SK-N-SH treated with all-trans-retinoic acid at 6 μM for 48 hours (cell line): ENCODE measurements around the gene RGS19.

Experiments
- ATAC-seq: fragments of 200-7000 bp; cut with Tn5 transposase; 3 replicates; pipeline ENCODE4 v1.9.1; 2020; ENCODE audit warnings: mild to moderate bottlenecking, moderate library complexity
- ARNTL ChIP-seq: fragments of 450-650 bp; formaldehyde crosslinking; IDR thresholded peaks from 2 replicates; pipeline ENCODE4 v1.5.0; 2020; ENCODE audit warnings: low read depth, mild to moderate bottlenecking, moderate library complexity, borderline replicate concordance
- BACH2 ChIP-seq: fragments of 250-450 bp; sonication (Bioruptor Pico); IDR thresholded peaks from 2 replicates; pipeline ENCODE4 v1.9.0; 2021; ENCODE audit warnings: mild to moderate bottlenecking, borderline replicate concordance
- CREB5 ChIP-seq: fragments of 250-450 bp; sonication (Bioruptor Pico); IDR thresholded peaks from 2 replicates; pipeline ENCODE4 v1.5.1; 2020; ENCODE audit warnings: low read depth, mild to moderate bottlenecking, moderate library complexity
- CSDC2 ChIP-seq: fragments of 250-450 bp; sonication (Bioruptor Pico); IDR thresholded peaks from 2 replicates; pipeline ENCODE4 v1.5.0; 2020; ENCODE audit warnings: mild to moderate bottlenecking, moderate library complexity
- CSRNP3 ChIP-seq: fragments of 250-450 bp; sonication (Bioruptor Pico); IDR thresholded peaks from 2 replicates; pipeline ENCODE4 v1.5.1; 2021; ENCODE audit warnings: mild to moderate bottlenecking, moderate library complexity
- ESRRG ChIP-seq: fragments of 250-450 bp; sonication (Bioruptor Pico); IDR thresholded peaks from 2 replicates; pipeline ENCODE4 v1.6.1; 2021; ENCODE audit warnings: mild to moderate bottlenecking
- GLIS3 ChIP-seq: fragments of 250-450 bp; sonication (Bioruptor Pico); IDR thresholded peaks from 2 replicates; pipeline ENCODE4 v1.5.0; 2020; ENCODE audit warnings: mild to moderate bottlenecking, moderate library complexity
- ISL1 ChIP-seq: fragments of 250-450 bp; sonication (Bioruptor Pico); IDR thresholded peaks from 2 replicates; pipeline ENCODE4 v2.1.2; 2022; ENCODE audit warnings: mild to moderate bottlenecking, moderate library complexity
- OSR1 ChIP-seq: fragments of 250-450 bp; sonication (Bioruptor Pico); IDR thresholded peaks from 2 replicates; pipeline ENCODE4 v1.8.0; 2022; ENCODE audit warnings: moderate library complexity, mild to moderate bottlenecking, inconsistent platforms
- PATZ1 ChIP-seq: fragments of 250-450 bp; sonication (Bioruptor Pico); IDR thresholded peaks from 2 replicates; pipeline ENCODE4 v1.8.0; 2020; ENCODE audit warnings: mild to moderate bottlenecking, moderate library complexity, borderline replicate concordance
- POU6F1 ChIP-seq: fragments of 250-450 bp; sonication (Bioruptor Pico); IDR thresholded peaks from 2 replicates; pipeline ENCODE4 v1.8.0; 2021; ENCODE audit warnings: low read depth, mild to moderate bottlenecking, moderate library complexity, borderline replicate concordance
- PPARA ChIP-seq: fragments of 250-450 bp; sonication (Bioruptor Pico); IDR thresholded peaks from 2 replicates; pipeline ENCODE4 v1.5.0; 2020; ENCODE audit warnings: mild to moderate bottlenecking, borderline replicate concordance
- RARB ChIP-seq: fragments of 250-450 bp; sonication (Bioruptor Pico); IDR thresholded peaks from 2 replicates; pipeline ENCODE4 v1.8.0; 2021; ENCODE audit warnings: mild to moderate bottlenecking, moderate library complexity
- SNAI2 ChIP-seq: fragments of 250-450 bp; sonication (Bioruptor Pico); IDR thresholded peaks from 2 replicates; pipeline ENCODE4 v1.5.0; 2020; ENCODE audit warnings: mild to moderate bottlenecking, moderate library complexity
- TCF4 ChIP-seq: fragments of 250-450 bp; sonication (Bioruptor Pico); IDR thresholded peaks from 2 replicates; pipeline ENCODE4 v1.8.0; 2021; ENCODE audit warnings: mild to moderate bottlenecking, moderate library complexity, borderline replicate concordance
- TOX ChIP-seq: fragments of 250-450 bp; sonication (Bioruptor Pico); IDR thresholded peaks from 2 replicates; pipeline ENCODE4 v1.8.0; 2021; ENCODE audit warnings: mild to moderate bottlenecking, moderate library complexity, borderline replicate concordance
- TSHZ2 ChIP-seq: fragments of 250-450 bp; sonication (Bioruptor Pico); IDR thresholded peaks from 2 replicates; pipeline ENCODE4 v1.5.0; 2020; ENCODE audit warnings: mild to moderate bottlenecking, moderate library complexity
- ZC3H10 ChIP-seq: fragments of 250-450 bp; sonication (Bioruptor Pico); IDR thresholded peaks from 2 replicates; pipeline ENCODE4 v1.5.1; 2021; ENCODE audit warnings: mild to moderate bottlenecking, moderate library complexity
- ZNF565 ChIP-seq: fragments of 450-650 bp; formaldehyde crosslinking; conservative IDR thresholded peaks from 2 replicates; pipeline ENCODE4 v1.5.0; 2020; ENCODE audit warnings: low read depth, mild to moderate bottlenecking, moderate library complexity
- ZNF70 ChIP-seq: fragments of 450-650 bp; formaldehyde crosslinking; IDR thresholded peaks from 2 replicates; pipeline ENCODE4 v1.5.0; 2020; ENCODE audit warnings: mild to moderate bottlenecking, moderate library complexity
- ZNF8 ChIP-seq: fragments of 450-650 bp; formaldehyde crosslinking; IDR thresholded peaks from 2 replicates; pipeline ENCODE4 v1.5.0; 2020; ENCODE audit warnings: mild to moderate bottlenecking, moderate library complexity

Gene RGS19

GRCh38 chr20:64096535-64096934, 17.2 kb upstream of the RGS19 start:
- ATAC-seq, result no peak

GRCh38 chr20:64095927-64096326, 16.6 kb upstream of the RGS19 start:
- ATAC-seq, result no peak
- TF ChIP-seq ISL1 (CRISPR knock-in tag) (no peak), ZNF70 (CRISPR knock-in tag) (no peak), ZNF8 (CRISPR knock-in tag) (no peak), TOX (no peak), PPARA (CRISPR knock-in tag) (no peak), GLIS3 (CRISPR knock-in tag) (no peak), TSHZ2 (CRISPR knock-in tag) (no peak), CSDC2 (no peak), ARNTL (no peak)

More at GRCh38 chr20:64096535-64096934, 17.2 kb upstream of the RGS19 start:
- TF ChIP-seq CSRNP3 (CRISPR knock-in tag) (no peak), ZNF8 (CRISPR knock-in tag) (no peak), ZC3H10 (CRISPR knock-in tag) (no peak), PATZ1 (CRISPR knock-in tag) (no peak), PPARA (CRISPR knock-in tag) (no peak), ZNF565 (CRISPR knock-in tag) (no peak), SNAI2 (CRISPR knock-in tag) (no peak), BACH2 (no peak), TCF4 (CRISPR knock-in tag) (no peak), TSHZ2 (CRISPR knock-in tag) (no peak), CSDC2 (no peak), POU6F1 (CRISPR knock-in tag) (no peak), RARB (CRISPR knock-in tag) (no peak), CREB5 (CRISPR knock-in tag) (no peak), ESRRG (CRISPR knock-in tag) (no peak), ISL1 (CRISPR knock-in tag) (no peak), OSR1 (CRISPR knock-in tag) (no peak), ARNTL (no peak), ZNF70 (CRISPR knock-in tag) (no peak), TOX (no peak)
